Endothelial cell of umbilical vein (primary cell): ENCODE data around the gene TBC1D5. TPM values are rescaled to one million over a fixed set of nuclear protein-coding genes. Genes with fewer than 3 reads are reported as not detected.
A peak's percentile ranks its signal among the peaks of the same experiment; 100 is the strongest.

Experiments
- BruUV-seq: library from RNA; stranded (reverse); fragments of 400-500 nt; replicated peaks from 2 replicates; lab custom pipeline; 2021; lab: Mats Ljungman, UMichigan
- CTCF ChIA-PET: fragments of 300-600, 350-600 bp; sonication (Branson Sonifier 250); formaldehyde crosslinking; loops from one replicate; lab custom pipeline; 2021; ENCODE audit warnings: antibody characterized with exemption, inconsistent platforms; lab: Charles Lee
- POLR2A ChIA-PET: fragments of 300-600, 350-600 bp; sonication (Branson Sonifier 250); formaldehyde crosslinking; loops from one replicate; lab custom pipeline; 2021; ENCODE audit warnings: antibody characterized with exemption, inconsistent platforms; lab: Charles Lee
- DNase-seq: peaks from one replicate; pipeline ENCODE4 v3.0.0-alpha.2; 2011; ENCODE audit warnings: low read depth, low spot score
- FAIRE-seq: peaks from 2 replicates; lab custom pipeline; 2011; peaks lifted over from hg19 to GRCh38; lab: Jason Lieb, UNC
- H2AFZ ChIP-seq: 2 replicates; pipeline ENCODE4 v1.6.0; 2012; ENCODE audit warnings: low read depth, low read length, control low read depth, inconsistent platforms
- H3K27ac ChIP-seq: 2 replicates; pipeline ENCODE4 v1.5.1; 2011; ENCODE audit warnings: low read depth, mild to moderate bottlenecking, control low read depth, low read length, moderate library complexity; ENCODE audit not compliant: insufficient read depth
- H3K27me3 ChIP-seq, 2 experiments: 2 replicates each; pipeline versions ENCODE4 v1.6.0 to v1.6.1; 2011; ENCODE audit warnings: low read length in 2 of 2, mixed read lengths in 1 of 2; ENCODE audit not compliant: control insufficient read depth in 2 of 2, insufficient read depth in 2 of 2
- H3K36me3 ChIP-seq, 2 experiments: 2 replicates in 1 of 2; 3 replicates in 1 of 2; pipeline ENCODE4 v1.5.1; 2011; ENCODE audit warnings: low read length in 2 of 2, mild to moderate bottlenecking in 1 of 2, moderate library complexity in 1 of 2; ENCODE audit not compliant: control insufficient read depth in 2 of 2, insufficient read depth in 2 of 2; ENCODE audit errors: extremely low read depth in 1 of 2
- H3K4me1 ChIP-seq: 3 replicates; pipeline ENCODE4 v1.5.1; 2011; ENCODE audit warnings: mild to moderate bottlenecking, low read length; ENCODE audit not compliant: control insufficient read depth, insufficient read depth; ENCODE audit errors: extremely low read depth
- H3K4me2 ChIP-seq: 2 replicates; pipeline ENCODE4 v1.6.1; 2011; ENCODE audit warnings: low read length, control low read depth, mixed read lengths; ENCODE audit not compliant: insufficient read depth
- H3K4me3 ChIP-seq, 3 experiments: fragments of 200-600 bp in 1 of 3; sonication (generic), shearing (Covaris generic) in 1 of 3; replicated peaks in 1 of 3; 2 replicates each; pipeline ENCODE4 v1.5.1; 2011 to 2016; ENCODE audit warnings: control low read depth in 3 of 3, low read length in 3 of 3, mild to moderate bottlenecking in 2 of 3, inconsistent platforms in 1 of 3, low read depth in 1 of 3, moderate library complexity in 1 of 3; ENCODE audit not compliant: insufficient read depth in 1 of 3
- H3K79me2 ChIP-seq: 2 replicates; pipeline ENCODE4 v1.6.0; 2012; ENCODE audit warnings: low read length, inconsistent platforms; ENCODE audit not compliant: control insufficient read depth, insufficient read depth
- H3K9ac ChIP-seq: replicated peaks from 2 replicates; pipeline ENCODE3; 2011; ENCODE audit warnings: low read length, control low read depth; ENCODE audit not compliant: insufficient read depth; ENCODE audit errors: extremely low read depth
- H3K9me1 ChIP-seq: replicated peaks from 3 replicates; pipeline ENCODE4 v1.6.0; 2011; ENCODE audit warnings: mild to moderate bottlenecking, low read length; ENCODE audit not compliant: control insufficient read depth, insufficient read depth; ENCODE audit errors: extremely low read depth
- H3K9me3 ChIP-seq: replicated peaks from 2 replicates; pipeline ENCODE4 v1.5.1; 2012; ENCODE audit warnings: low read length, inconsistent platforms; ENCODE audit not compliant: control insufficient read depth, insufficient read depth
- H4K20me1 ChIP-seq: replicated peaks from 2 replicates; pipeline ENCODE3; 2011; ENCODE audit warnings: mild to moderate bottlenecking, low read length; ENCODE audit not compliant: control insufficient read depth, insufficient read depth; ENCODE audit errors: extremely low read depth
- CTCF ChIP-seq, 2 donors: IDR thresholded peaks; 1 replicate in 1 of 2; 2 replicates in 1 of 2; pipeline ENCODE4 v1.5.1; 2011; ENCODE audit warnings: low read length in 2 of 2, mild to moderate bottlenecking in 2 of 2, moderate library complexity in 2 of 2, control low read depth in 1 of 2, inconsistent platforms in 1 of 2, low read depth in 1 of 2; ENCODE audit not compliant: insufficient read depth in 1 of 2; ENCODE audit errors: extremely low read depth in 1 of 2
- EZH2 ChIP-seq: IDR thresholded peaks from 2 replicates; pipeline ENCODE4 v1.6.1; 2012; ENCODE audit warnings: borderline replicate concordance, low read depth, mild to moderate bottlenecking, moderate library complexity, low read length, inconsistent platforms; ENCODE audit not compliant: severe bottlenecking
- FOS ChIP-seq: IDR thresholded peaks from 2 replicates; pipeline ENCODE4 v1.6.1; 2011; ENCODE audit warnings: mild to moderate bottlenecking, low read length, moderate library complexity, borderline replicate concordance; ENCODE audit not compliant: insufficient read depth
- GATA2 ChIP-seq: IDR thresholded peaks from 2 replicates; pipeline ENCODE4 v1.7.0; 2011; ENCODE audit warnings: low read depth, mild to moderate bottlenecking, moderate library complexity, mixed read lengths, low read length; ENCODE audit not compliant: insufficient read length, insufficient read depth
- JUN ChIP-seq: IDR thresholded peaks from 2 replicates; pipeline ENCODE4 v1.6.1; 2011; ENCODE audit warnings: borderline replicate concordance, low read depth; ENCODE audit not compliant: insufficient read length, insufficient read depth
- MAX ChIP-seq: IDR thresholded peaks from 2 replicates; pipeline ENCODE4 v1.6.1; 2011; ENCODE audit not compliant: insufficient read depth, insufficient read length
- MYC ChIP-seq: IDR thresholded peaks from one replicate; pipeline ENCODE4 v1.6.1; 2011; ENCODE audit warnings: mild to moderate bottlenecking, low read depth, low read length
- POLR2A ChIP-seq: IDR thresholded peaks from 2 replicates; pipeline ENCODE4 v1.6.1; 2012; ENCODE audit warnings: low read depth, mild to moderate bottlenecking, control low read depth, low read length
- POLR2AphosphoS5 ChIP-seq: IDR thresholded peaks from 2 replicates; pipeline ENCODE4 v1.6.1; 2012; ENCODE audit warnings: low read depth, mild to moderate bottlenecking, control low read depth, low read length, moderate library complexity; ENCODE audit not compliant: insufficient read depth
- dilution Hi-C: fragments of 300-500 bp; cut with MboI; formaldehyde crosslinking; loops from one replicate; pipeline ENCODE4 v1.15.0; 2019; ENCODE audit warnings: low sequenced_read_pairs; ENCODE audit not compliant: extremely low pct_ligation_motif_present
- intact Hi-C: fragments of 100-400 bp; cut with micrococcal nuclease; formaldehyde crosslinking; loops from one replicate; pipeline ENCODE4 v1.10.0; 2022
- polyA plus RNA-seq, 4 experiments: library from polyadenylated mRNA; depleted of rRNA in 3 of 4; stranded (reverse) in 3 of 4; unstranded in 1 of 4; fragments of >200 nt; gene quantifications; 2 replicates each; pipeline versions ENCODE4 v1.2.1 to v1.2.3, GENCODE V29; 2011 to 2012; ENCODE audit warnings: missing spikeins in 1 of 4
- total RNA-seq: library from RNA; stranded (reverse); gene quantifications from 2 replicates; pipeline ENCODE4 v1.2.3, GENCODE V29; 2021

The TBC1D5 gene
- total and polyA plus RNA-seq, 2 donors (not counting 3 experiments of a cell fraction or from before 2014, with no cell fraction given) = 17.5 to 44.7 TPM

GRCh38 chr3:17579289-17580031, 163.0 kb downstream of the TBC1D5 start:
- no peak overlapping the region for H3K4me3 ChIP-seq
- no TSS peak for BruUV-seq
- DNase-seq (peak; percentile 62), FAIRE-seq (peak; percentile 83)
- no peaks in the 10 kb centered on the region for H3K27me3 ChIP-seq
- no peak overlapping the region for H3K4me2 ChIP-seq
- H3K79me2 ChIP-seq = no peaks in the 10 kb centered on the region
- no peak overlapping the region for H3K27ac ChIP-seq
- no peaks in the 10 kb centered on the region for H3K9me3 ChIP-seq
- H4K20me1 ChIP-seq = no peaks in the 10 kb centered on the region
- intact Hi-C loops (loop anchor here (5.0 kb wide), 1 partner anchor 58 kb away; no protein-coding TSS in a partner anchor), dilution Hi-C loops (no loop called here)
- H3K4me1 ChIP-seq = peaks cover 16% of the 10 kb centered on the region
- TF ChIP-seq JUN = no peak
- no peak for TF ChIP-seq EZH2
- no peak for TF ChIP-seq CTCF (IDR thresholded peaks at IDR 0.05; ENCODE audit: extremely low read depth in 1 of 2, insufficient read depth in 1 of 2, low read depth in 1 of 2, low read length in 2 of 2)
- no peak for TF ChIP-seq MYC
- TF ChIP-seq MAX = no peak
- TF ChIP-seq POLR2A = no peak
- TF ChIP-seq GATA2 = no peak
- TF ChIP-seq POLR2AphosphoS5 = no peak
- TF ChIP-seq FOS = no peak
- H2AFZ ChIP-seq = no peak overlapping the region
- H3K9me1 ChIP-seq = no peaks in the 10 kb centered on the region
- POLR2A ChIA-PET = no interaction called here
- no peaks in the 10 kb centered on the region for H3K36me3 ChIP-seq
- CTCF ChIA-PET = interaction anchor here (1.5 kb wide), 1 partner anchor 261 kb away, joined by 3 read pairs; no protein-coding TSS in a partner anchor
- no peak overlapping the region for H3K9ac ChIP-seq
